ENCODE results near the gene RTN4R.
"Not testable (repeated sequence)": the region's sequence is repeated elsewhere in the genome, so short reads cannot be mapped to it uniquely, and the experiment has no call there.

The RTN4R gene

GRCh38 chr22:20274374-20274773, 6.3 kb upstream of the RTN4R start:
- not testable (repeated sequence) for H3K27ac ChIP-seq

GRCh38 chr22:20273758-20274181, 5.7 kb upstream of the RTN4R start:
- DNase-seq (ENCODE audit: low read depth, low spot score), result no peak
- H3K27ac ChIP-seq, result no peak overlapping the region

More at GRCh38 chr22:20274374-20274773, 6.3 kb upstream of the RTN4R start:
- DNase-seq (ENCODE audit: low read depth, low spot score), result not testable (repeated sequence)

GRCh38 chr22:20272700-20273099, 4.6 kb upstream of the RTN4R start:
- H3K27ac ChIP-seq, result no peak overlapping the region
- no peak for DNase-seq (ENCODE audit: low read depth, low spot score)

- H3K27ac ChIP-seq, result no peak overlapping the region
- DNase-seq (ENCODE audit: low read depth, low spot score), result no peak
These were observed 4.1 kb upstream of the RTN4R start for GRCh38 chr22:20272174-20272573.

- DNase-seq (ENCODE audit: low read depth, low spot score), result no peak
- no peak overlapping the region for H3K27ac ChIP-seq
These were observed 3.2 kb upstream of the RTN4R start for GRCh38 chr22:20271114-20271994.

- not testable (repeated sequence) for DNase-seq (ENCODE audit: low read depth, low spot score); H3K27ac ChIP-seq
These were observed 2.3 kb upstream of the RTN4R start for GRCh38 chr22:20270190-20271113.

GRCh38 chr22:20269673-20270072, 1.6 kb upstream of the RTN4R start:
- not testable (repeated sequence) for H3K27ac ChIP-seq; DNase-seq (ENCODE audit: low read depth, low spot score)

- H3K27ac ChIP-seq, result not testable (repeated sequence)
These were observed 1.1 kb upstream of the RTN4R start for GRCh38 chr22:20269201-20269600.

GRCh38 chr22:20267441-20268278, 458 bp downstream of the RTN4R start:
- H3K27ac ChIP-seq, result peak overlapping the region; percentile 43
- DNase-seq (ENCODE audit: low read depth, low spot score), result no peak

More at GRCh38 chr22:20269201-20269600, 1.1 kb upstream of the RTN4R start:
- not testable (repeated sequence) for DNase-seq (ENCODE audit: low read depth, low spot score)

- DNase-seq (ENCODE audit: low read depth, low spot score); H3K27ac ChIP-seq: not testable (repeated sequence)
These were observed 1.3 kb downstream of the RTN4R start for GRCh38 chr22:20266667-20267440.

GRCh38 chr22:20265772-20266666, 2.1 kb downstream of the RTN4R start:
- H3K27ac ChIP-seq; DNase-seq (ENCODE audit: low read depth, low spot score): not testable (repeated sequence)

- H3K27ac ChIP-seq, result no peak overlapping the region
These were observed 3.3 kb downstream of the RTN4R start for GRCh38 chr22:20264614-20265452.

GRCh38 chr22:20263404-20264281, 4.5 kb downstream of the RTN4R start:
- DNase-seq (ENCODE audit: low read depth, low spot score); H3K27ac ChIP-seq: not testable (repeated sequence)

More at GRCh38 chr22:20264614-20265452, 3.3 kb downstream of the RTN4R start:
- no peak for DNase-seq (ENCODE audit: low read depth, low spot score)

GRCh38 chr22:20262582-20263147, 5.5 kb downstream of the RTN4R start:
- H3K27ac ChIP-seq, result no peak overlapping the region
- DNase-seq (ENCODE audit: low read depth, low spot score), result no peak

- DNase-seq (ENCODE audit: low read depth, low spot score), result no peak
- H3K27ac ChIP-seq, result no peak overlapping the region
These were observed 6.1 kb downstream of the RTN4R start for GRCh38 chr22:20261848-20262581.

Measured in epithelial cell of prostate (primary cell).